ENCODE results near the gene CNTN4.

Gene CNTN4

DNA sequence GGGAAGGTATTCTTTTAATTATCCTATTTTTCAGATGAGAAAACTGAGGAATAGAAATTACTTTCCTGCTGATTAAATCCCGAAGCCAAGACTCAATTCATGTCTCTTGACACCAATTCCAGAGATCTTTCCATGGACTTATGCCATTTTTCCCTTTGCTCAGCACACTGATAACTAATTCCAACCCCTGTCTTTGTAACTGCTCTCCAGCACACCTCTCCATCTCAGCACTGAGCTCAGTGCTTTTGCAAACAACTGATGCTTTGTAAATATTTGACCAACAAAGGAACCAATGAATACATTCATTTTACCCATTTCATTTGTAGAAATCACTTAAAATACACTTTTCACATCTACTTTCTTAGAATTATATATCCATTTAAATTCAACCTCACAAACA lies 762.5 kb downstream of the CNTN4 start:
- no peak for DNase-seq
- H3K4me3 ChIP-seq (ENCODE audit: low read length): no peak overlapping the region
- no peaks in the 10 kb centered on the region for H3F3A ChIP-seq (ENCODE audit: insufficient read depth, low read length)
- H2AFZ ChIP-seq (ENCODE audit: low read length): no peak overlapping the region
- H3K4me2 ChIP-seq (ENCODE audit: low read depth, low read length): no peak overlapping the region
- TF ChIP-seq EZH2phosphoT487 (IDR thresholded peaks at IDR 0.05; ENCODE audit: low read length): no peak
- TF ChIP-seq, protein P1, sequence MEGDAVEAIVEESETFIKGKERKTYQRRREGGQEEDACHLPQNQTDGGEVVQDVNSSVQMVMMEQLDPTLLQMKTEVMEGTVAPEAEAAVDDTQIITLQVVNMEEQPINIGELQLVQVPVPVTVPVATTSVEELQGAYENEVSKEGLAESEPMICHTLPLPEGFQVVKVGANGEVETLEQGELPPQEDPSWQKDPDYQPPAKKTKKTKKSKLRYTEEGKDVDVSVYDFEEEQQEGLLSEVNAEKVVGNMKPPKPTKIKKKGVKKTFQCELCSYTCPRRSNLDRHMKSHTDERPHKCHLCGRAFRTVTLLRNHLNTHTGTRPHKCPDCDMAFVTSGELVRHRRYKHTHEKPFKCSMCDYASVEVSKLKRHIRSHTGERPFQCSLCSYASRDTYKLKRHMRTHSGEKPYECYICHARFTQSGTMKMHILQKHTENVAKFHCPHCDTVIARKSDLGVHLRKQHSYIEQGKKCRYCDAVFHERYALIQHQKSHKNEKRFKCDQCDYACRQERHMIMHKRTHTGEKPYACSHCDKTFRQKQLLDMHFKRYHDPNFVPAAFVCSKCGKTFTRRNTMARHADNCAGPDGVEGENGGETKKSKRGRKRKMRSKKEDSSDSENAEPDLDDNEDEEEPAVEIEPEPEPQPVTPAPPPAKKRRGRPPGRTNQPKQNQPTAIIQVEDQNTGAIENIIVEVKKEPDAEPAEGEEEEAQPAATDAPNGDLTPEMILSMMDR (IDR thresholded peaks at IDR 0.05; ENCODE audit: low read length): no peak
- H3K9me2 ChIP-seq (replicated peaks; ENCODE audit: insufficient read depth, low read length): no peaks in the 10 kb centered on the region
- H3K36me3 ChIP-seq (replicated peaks; ENCODE audit: insufficient read depth, low read length): no peaks in the 10 kb centered on the region
- H3K79me2 ChIP-seq (ENCODE audit: low read length): no peaks in the 10 kb centered on the region
- no peaks in the 10 kb centered on the region for H4K20me1 ChIP-seq (ENCODE audit: insufficient read depth, low read length)
- H3K4me1 ChIP-seq (ENCODE audit: low read length): no peaks in the 10 kb centered on the region
- H3K27me3 ChIP-seq (replicated peaks; ENCODE audit: insufficient read depth, low read length): no peaks in the 10 kb centered on the region
- no peaks in the 10 kb centered on the region for H3K9me3 ChIP-seq (replicated peaks; ENCODE audit: insufficient read depth, low read length)
- H3K9ac ChIP-seq (ENCODE audit: low read length): no peak overlapping the region
- no peak overlapping the region for H3K27ac ChIP-seq (ENCODE audit: low read length)

- DNase-seq: no peak
- no peaks in the 10 kb centered on the region for H3K4me1 ChIP-seq (ENCODE audit: low read length)
- H3K27ac ChIP-seq (ENCODE audit: low read length): no peak overlapping the region
- H3K4me2 ChIP-seq (ENCODE audit: low read depth, low read length): no peak overlapping the region
- H3F3A ChIP-seq (ENCODE audit: insufficient read depth, low read length): no peaks in the 10 kb centered on the region
- H3K36me3 ChIP-seq (replicated peaks; ENCODE audit: insufficient read depth, low read length): no peaks in the 10 kb centered on the region
- H3K79me2 ChIP-seq (ENCODE audit: low read length): no peaks in the 10 kb centered on the region
- TF ChIP-seq, protein P1 (IDR thresholded peaks at IDR 0.05; ENCODE audit: low read length): no peak
- TF ChIP-seq EZH2phosphoT487 (IDR thresholded peaks at IDR 0.05; ENCODE audit: low read length) (no peak), EZH2 (optimal IDR thresholded peaks at IDR 0.05; ENCODE audit: low read depth, low read length) (no peak)
- H3K9ac ChIP-seq (ENCODE audit: low read length): no peak overlapping the region
- H3K27me3 ChIP-seq (replicated peaks; ENCODE audit: insufficient read depth, low read length): no peaks in the 10 kb centered on the region
- H3K4me3 ChIP-seq (ENCODE audit: low read length): no peak overlapping the region
- H2AFZ ChIP-seq (ENCODE audit: low read length): no peak overlapping the region
- H4K20me1 ChIP-seq (ENCODE audit: insufficient read depth, low read length): no peaks in the 10 kb centered on the region
- H3K9me3 ChIP-seq (replicated peaks; ENCODE audit: insufficient read depth, low read length): no peaks in the 10 kb centered on the region
- no peaks in the 10 kb centered on the region for H3K9me2 ChIP-seq (replicated peaks; ENCODE audit: insufficient read depth, low read length)
Observed at GRCh38 chr3:2861920-2862319, 763.3 kb downstream of the CNTN4 start.

DNA sequence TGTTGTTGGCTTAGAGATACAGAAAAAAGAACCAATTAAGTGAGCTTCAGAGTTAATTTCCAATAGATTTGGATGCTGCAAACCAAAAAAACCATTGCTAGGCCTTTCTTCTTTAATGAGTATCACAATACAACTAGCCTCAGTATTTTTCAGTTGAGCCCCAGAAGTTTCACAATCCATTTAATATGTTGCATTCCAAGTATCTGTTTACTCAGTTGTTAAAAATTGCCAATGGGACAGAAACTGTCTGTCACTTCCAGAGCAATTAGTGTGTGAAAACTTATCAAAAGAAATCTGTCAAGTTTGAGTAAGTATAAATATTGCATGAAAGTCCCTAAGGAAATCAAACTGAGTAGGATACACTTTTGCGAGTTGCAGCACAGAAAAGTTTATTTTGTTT lies 763.7 kb downstream of the CNTN4 start:
- no peaks in the 10 kb centered on the region for H3K27me3 ChIP-seq (replicated peaks; ENCODE audit: insufficient read depth, low read length)
- H3K4me2 ChIP-seq (ENCODE audit: low read depth, low read length): no peak overlapping the region
- H3F3A ChIP-seq (ENCODE audit: insufficient read depth, low read length): no peaks in the 10 kb centered on the region
- no peak overlapping the region for H3K4me3 ChIP-seq (ENCODE audit: low read length)
- no peaks in the 10 kb centered on the region for H3K4me1 ChIP-seq (ENCODE audit: low read length)
- H3K27ac ChIP-seq (ENCODE audit: low read length): no peak overlapping the region
- H3K36me3 ChIP-seq (replicated peaks; ENCODE audit: insufficient read depth, low read length): no peaks in the 10 kb centered on the region
- TF ChIP-seq EZH2phosphoT487 (IDR thresholded peaks at IDR 0.05; ENCODE audit: low read length) (no peak), EZH2 (optimal IDR thresholded peaks at IDR 0.05; ENCODE audit: low read depth, low read length) (no peak)
- TF ChIP-seq, protein P1 (IDR thresholded peaks at IDR 0.05; ENCODE audit: low read length): no peak
- no peaks in the 10 kb centered on the region for H3K79me2 ChIP-seq (ENCODE audit: low read length)
- no peak for DNase-seq
- no peaks in the 10 kb centered on the region for H3K9me2 ChIP-seq (replicated peaks; ENCODE audit: insufficient read depth, low read length)
- no peak overlapping the region for H2AFZ ChIP-seq (ENCODE audit: low read length)
- no peaks in the 10 kb centered on the region for H4K20me1 ChIP-seq (ENCODE audit: insufficient read depth, low read length)
- no peaks in the 10 kb centered on the region for H3K9me3 ChIP-seq (replicated peaks; ENCODE audit: insufficient read depth, low read length)
- H3K9ac ChIP-seq (ENCODE audit: low read length): no peak overlapping the region
